Kidney (tissue), 14 donors: ENCODE data around the gene KCNH8. TPM values are rescaled to one million over a fixed set of nuclear protein-coding genes. Genes with fewer than 3 reads are reported as not detected.

Experiments
- DNase-seq, 5 donors: peaks; one replicate each; pipeline ENCODE4 v3.0.0-alpha.2; 2013 to 2020
- FAIRE-seq: peaks from 2 replicates; lab custom pipeline; 2012; peaks lifted over from hg19 to GRCh38; lab: Jason Lieb, UNC
- H3K27ac ChIP-seq, 2 donors: one replicate each; pipeline ENCODE4 v1.7.0; 2013; ENCODE audit warnings: low read depth in 2 of 2, low read length in 2 of 2, inconsistent platforms in 1 of 2
- H3K27me3 ChIP-seq: one replicate; pipeline ENCODE4 v1.7.1; 2013; ENCODE audit warnings: low read length, inconsistent platforms; ENCODE audit not compliant: control insufficient read depth, insufficient read depth
- H3K36me3 ChIP-seq, 3 donors: one replicate each; pipeline versions ENCODE4 v1.7.0 to v1.7.1; 2013; ENCODE audit warnings: low read length in 3 of 3, control low read depth in 1 of 3, inconsistent platforms in 1 of 3; ENCODE audit not compliant: insufficient read depth in 3 of 3, control insufficient read depth in 2 of 3
- H3K4me1 ChIP-seq, 3 donors: one replicate each; pipeline versions ENCODE4 v1.7.0 to v1.7.1; 2013; ENCODE audit warnings: low read length in 3 of 3, inconsistent platforms in 1 of 3, low read depth in 1 of 3; ENCODE audit not compliant: control insufficient read depth in 2 of 3, insufficient read depth in 2 of 3
- H3K4me3 ChIP-seq, 3 donors: one replicate each; pipeline versions ENCODE4 v1.7.0 to v1.8.1; 2013; ENCODE audit warnings: low read length in 3 of 3, control low read depth in 1 of 3, inconsistent platforms in 1 of 3
- H3K9ac ChIP-seq, 3 donors: one replicate each; pipeline versions ENCODE4 v1.7.0 to v1.7.1; 2013; ENCODE audit warnings: low read length in 3 of 3, control low read depth in 1 of 3, inconsistent platforms in 1 of 3
- H3K9me3 ChIP-seq, 3 donors: one replicate each; pipeline versions ENCODE4 v1.7.0 to v1.7.1; 2013; ENCODE audit warnings: low read length in 3 of 3, control low read depth in 1 of 3, inconsistent platforms in 1 of 3; ENCODE audit not compliant: control insufficient read depth in 2 of 3, insufficient read depth in 1 of 3
- CTCF ChIP-seq: IDR thresholded peaks from 3 replicates; pipeline ENCODE4 v1.5.1; 2012; ENCODE audit warnings: mild to moderate bottlenecking, moderate library complexity, borderline replicate concordance; ENCODE audit not compliant: insufficient read depth; ENCODE audit errors: extremely low read depth
- intact Hi-C: fragments of 100-400 bp; cut with DNase I; formaldehyde crosslinking; loops from one replicate; pipeline ENCODE4 v1.11.1; 2022
- polyA plus RNA-seq: library from polyadenylated mRNA; stranded (reverse); fragments of 350-450 nt; fragmentation: Illumina TruSeq; extraction: RNeasy Lipid Tissue Mini Kit (QIAGEN cat#74804); gene quantifications from one replicate; pipeline ENCODE4 v1.2.3, GENCODE V29; 2014; ENCODE audit warnings: low read depth, low replicate concordance; ENCODE audit not compliant: insufficient read depth
- total RNA-seq: library from RNA; stranded (reverse); fragmentation: NEBNext Ultra II Directional; extraction: Animal tissue kit (Norgen Biotek cat#: 25700); gene quantifications from one replicate; pipeline ENCODE4 v1.2.1, GENCODE V29; 2021
- donor health status: control.
- donor health status: control.
- donor health status: control.
- donor health status: control.
- donor health status: control.
- donor health status: DM: yes; HTN: yes; CAD: no.
- donor health status: Normal renal cell carcinoma (clear cell type).

Gene KCNH8
- total and polyA plus RNA-seq, 2 donors from 2014 or later, result 1.0 TPM; not detected in 1

DNA sequence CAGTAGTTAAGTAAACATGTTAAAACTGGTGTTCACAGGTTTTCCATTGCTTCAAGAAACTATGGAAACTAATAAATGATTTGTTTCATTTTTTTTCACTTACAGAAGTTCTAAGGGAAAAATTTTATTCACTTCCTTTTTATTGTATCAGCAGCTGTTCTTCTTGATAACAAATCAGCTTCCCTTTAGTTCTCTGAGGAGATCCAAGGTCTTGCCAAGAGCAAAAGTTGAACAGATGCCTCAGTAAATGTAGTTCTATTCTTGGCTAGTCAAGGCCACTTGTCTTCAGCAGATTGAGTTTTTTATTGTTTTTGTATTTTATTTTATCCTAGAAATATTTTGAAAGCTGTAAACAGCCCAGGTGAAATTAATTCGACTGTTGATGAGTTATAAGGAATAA, 41.8 kb downstream of the KCNH8 start:
- Histone ChIP-seq H3K9ac (no peak overlapping the region), H3K36me3 (no peaks in the 10 kb centered on the region), H3K9me3 (no peaks in the 10 kb centered on the region), H3K27ac (no peak overlapping the region), H3K27me3 (no peaks in the 10 kb centered on the region), H3K4me3 (no peak overlapping the region), H3K4me1 (no peaks in the 10 kb centered on the region)
- intact Hi-C loops, result no loop called here
- FAIRE-seq (no peak), DNase-seq (no peak)
- no peak for TF ChIP-seq CTCF

DNA sequence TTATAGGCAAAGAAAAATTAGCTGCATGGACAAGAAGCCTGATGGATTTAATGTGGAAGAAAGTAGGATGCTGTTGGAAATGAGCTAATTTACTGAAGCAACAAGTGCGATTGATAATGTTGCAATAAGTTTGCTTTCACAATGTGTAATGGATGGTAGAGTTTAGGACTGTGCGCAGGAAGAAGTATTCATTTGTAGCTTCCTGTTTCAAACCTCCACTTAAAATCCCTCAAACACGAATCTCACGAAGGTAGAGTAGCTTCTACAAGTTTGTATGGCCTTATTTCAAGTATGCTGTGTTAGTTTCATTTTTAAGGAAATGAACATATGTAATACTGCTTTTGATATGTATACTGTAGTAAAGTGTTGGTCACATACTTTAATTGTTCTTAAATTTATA, 42.3 kb downstream of the KCNH8 start:
- no peaks in the 10 kb centered on the region for H3K9me3 ChIP-seq
- no peak for TF ChIP-seq CTCF
- intact Hi-C loops, result no loop called here
- no peaks in the 10 kb centered on the region for H3K4me1 ChIP-seq
- no peaks in the 10 kb centered on the region for H3K27me3 ChIP-seq
- H3K36me3 ChIP-seq, result no peaks in the 10 kb centered on the region
- no peak overlapping the region for H3K4me3 ChIP-seq
- FAIRE-seq (no peak), DNase-seq (no peak)
- no peak overlapping the region for H3K9ac ChIP-seq
- H3K27ac ChIP-seq, result no peak overlapping the region

- no peak for FAIRE-seq
- Histone ChIP-seq H3K27me3 (no peaks in the 10 kb centered on the region), H3K4me1 (no peaks in the 10 kb centered on the region), H3K27ac (no peak overlapping the region), H3K9ac (no peak overlapping the region), H3K36me3 (no peaks in the 10 kb centered on the region), H3K9me3 (no peaks in the 10 kb centered on the region), H3K4me3 (no peak overlapping the region)
- DNase-seq, result no peak
- TF ChIP-seq CTCF, result no peak
- intact Hi-C loops, result no loop called here
Measured at GRCh38 chr3:19199131-19199530, 50.8 kb downstream of the KCNH8 start.

GRCh38 chr3:19202303-19202702, 54.0 kb downstream of the KCNH8 start:
- FAIRE-seq (no peak), DNase-seq (no peak)
- Histone ChIP-seq H3K4me3 (no peak overlapping the region), H3K27me3 (no peaks in the 10 kb centered on the region), H3K4me1 (no peaks in the 10 kb centered on the region), H3K9ac (no peak overlapping the region), H3K36me3 (no peaks in the 10 kb centered on the region), H3K9me3 (no peaks in the 10 kb centered on the region), H3K27ac (no peak overlapping the region)
- no peak for TF ChIP-seq CTCF
- intact Hi-C loops, result no loop called here
